HepG2 (cell line): Measurements from ENCODE around the gene LSM14B. TPM values are rescaled to one million over a fixed set of nuclear protein-coding genes. Genes with fewer than 3 reads are reported as not detected.

ENCODE experiments used
- CENPX ChIP-seq: sonication (generic); formaldehyde crosslinking; IDR thresholded peaks from 2 replicates; pipeline ENCODE4 v1.9.0; 2021; ENCODE audit warnings: mild to moderate bottlenecking, missing genetic modification reagents, moderate library complexity
- ESRRA ChIP-seq: sonication (generic); formaldehyde crosslinking; IDR thresholded peaks from 2 replicates; pipeline ENCODE4 v1.5.1; 2020; ENCODE audit warnings: mild to moderate bottlenecking, low read depth, missing genetic modification reagents
- MIER2 ChIP-seq: IDR thresholded peaks from 2 replicates; pipeline ENCODE4 v1.6.1; 2016; ENCODE audit warnings: missing biosample characterization, missing genetic modification reagents
- PHF21A ChIP-seq: sonication (generic); formaldehyde crosslinking; IDR thresholded peaks from 2 replicates; pipeline ENCODE4 v1.5.0; 2020; ENCODE audit warnings: mild to moderate bottlenecking, missing genetic modification reagents
- REPIN1 ChIP-seq: sonication (generic); formaldehyde crosslinking; IDR thresholded peaks from 2 replicates; pipeline ENCODE4 v1.8.0; 2022; ENCODE audit warnings: missing genetic modification reagents, low read depth, mild to moderate bottlenecking, borderline replicate concordance
- SP1 ChIP-seq, 2 experiments: fragments of 450-650 bp in 1 of 2; sonication (generic) in 1 of 2; formaldehyde crosslinking in 1 of 2; IDR thresholded peaks; 2 replicates each; pipeline versions ENCODE4 v1.4.0 to v1.6.1; 2016 to 2020; ENCODE audit warnings: missing genetic modification reagents in 1 of 2
- SRSF9 ChIP-seq: fragments of 200-400 bp; formaldehyde crosslinking; IDR thresholded peaks from 2 replicates; pipeline ENCODE4 v1.6.1; 2018; ENCODE audit warnings: borderline replicate concordance, mild to moderate bottlenecking, low read depth, low read length; ENCODE audit not compliant: insufficient read depth, poor library complexity, severe bottlenecking
- SRY ChIP-seq: sonication (generic); formaldehyde crosslinking; IDR thresholded peaks from 2 replicates; pipeline ENCODE4 v1.8.0; 2022; ENCODE audit warnings: mild to moderate bottlenecking, missing genetic modification reagents
- ZBTB40 ChIP-seq, 2 experiments: fragments of 450-650 bp in 1 of 2; sonication (generic) in 1 of 2; formaldehyde crosslinking in 1 of 2; IDR thresholded peaks; 2 replicates each; pipeline versions ENCODE4 v1.6.1 to v1.8.0; 2016 to 2022; ENCODE audit warnings: antibody characterized with exemption in 1 of 2, mild to moderate bottlenecking in 1 of 2, missing genetic modification reagents in 1 of 2
- ZBTB44 ChIP-seq: sonication (generic); formaldehyde crosslinking; IDR thresholded peaks from 2 replicates; pipeline ENCODE4 v1.4.0; 2020; ENCODE audit warnings: missing genetic modification reagents
- ZBTB7A ChIP-seq: sonication (generic); formaldehyde crosslinking; IDR thresholded peaks from 2 replicates; pipeline ENCODE4 v1.8.0; 2022; ENCODE audit warnings: mild to moderate bottlenecking, missing genetic modification reagents
- ZKSCAN5 ChIP-seq: sonication (generic); formaldehyde crosslinking; IDR thresholded peaks from 2 replicates; pipeline ENCODE4 v1.5.1; 2020; ENCODE audit warnings: mild to moderate bottlenecking, missing genetic modification reagents
- ZNF230 ChIP-seq: sonication (generic); formaldehyde crosslinking; IDR thresholded peaks from 2 replicates; pipeline ENCODE4 v1.4.0; 2020; ENCODE audit warnings: mild to moderate bottlenecking, missing genetic modification reagents
- ZNF367 ChIP-seq: sonication (generic); formaldehyde crosslinking; IDR thresholded peaks from 2 replicates; pipeline ENCODE4 v1.4.0; 2020; ENCODE audit warnings: missing genetic modification reagents, borderline replicate concordance
- ZNF616 ChIP-seq: sonication (generic); formaldehyde crosslinking; IDR thresholded peaks from 2 replicates; pipeline ENCODE4 v1.5.0; 2020; ENCODE audit warnings: low read depth, mild to moderate bottlenecking, missing genetic modification reagents
- ZNF775 ChIP-seq: sonication (generic); formaldehyde crosslinking; IDR thresholded peaks from 2 replicates; pipeline ENCODE4 v1.4.0; 2020; ENCODE audit warnings: missing genetic modification reagents, mild to moderate bottlenecking, moderate library complexity, borderline replicate concordance
- ZNF776 ChIP-seq: sonication (generic); formaldehyde crosslinking; IDR thresholded peaks from 2 replicates; pipeline ENCODE4 v1.4.0; 2020; ENCODE audit warnings: mild to moderate bottlenecking, missing genetic modification reagents
- ZNF777 ChIP-seq: sonication (generic); formaldehyde crosslinking; IDR thresholded peaks from 2 replicates; pipeline ENCODE4 v1.4.0; 2020; ENCODE audit warnings: missing genetic modification reagents
- polyA plus RNA-seq, 8 experiments: library from polyadenylated mRNA; depleted of rRNA in 3 of 8; stranded (reverse) in 7 of 8; unstranded in 1 of 8; fragments of >200 nt; fragmentation: Illumina TruSeq in 4 of 8; extraction: Trizol in 4 of 8; gene quantifications; 2 replicates each; pipeline versions ENCODE4 v1.2.1 to v1.2.3, GENCODE V29; 2011 to 2016; ENCODE audit warnings: low read depth in 4 of 8, missing spikeins in 1 of 8, mixed read lengths in 1 of 8; ENCODE audit not compliant: insufficient read depth in 1 of 8
- total RNA-seq, 5 experiments: library from RNA; depleted of rRNA; stranded (reverse); fragments of >200 nt; fragmentation: Illumina TruSeq; extraction: Trizol; gene quantifications; 2 replicates each; pipeline ENCODE4 v1.2.3, GENCODE V29; 2016; ENCODE audit warnings: low read depth in 1 of 5

The LSM14B gene
- total and polyA plus RNA-seq, 2 of the 13 experiments (the other 11 are each of a cell fraction or from before 2014, with no cell fraction given): 43.3 to 79.2 TPM

- TF ChIP-seq ZNF775 (CRISPR knock-in tag) (no peak), ZNF777 (CRISPR knock-in tag) (no peak), SRSF9 (no peak), ZNF616 (no peak), PHF21A (CRISPR knock-in tag) (no peak), ZKSCAN5 (peak; percentile 92), REPIN1 (CRISPR knock-in tag) (no peak), ZNF776 (CRISPR knock-in tag) (no peak), MIER2 (CRISPR knock-in tag) (no peak), ZBTB40 (IDR thresholded peaks at IDR 0.05) (no peak), ZBTB40 (CRISPR knock-in tag; IDR thresholded peaks at IDR 0.05) (no peak), ZNF230 (no peak), SP1 (IDR thresholded peaks at IDR 0.05) (no peak), SP1 (CRISPR knock-in tag; IDR thresholded peaks at IDR 0.05) (no peak; the same call in 1 of the 2 replicates), CENPX (CRISPR knock-in tag) (no peak), SRY (CRISPR knock-in tag) (no peak), ZNF367 (CRISPR knock-in tag) (no peak), ZBTB7A (no peak), ESRRA (CRISPR knock-in tag) (no peak), ZBTB44 (CRISPR knock-in tag) (no peak)
Observed at GRCh38 chr20:62156592-62157386, 34.5 kb downstream of the LSM14B start (continued).
